Transverse colon (tissue), 3 donors: ENCODE measurements around the gene PLA2G4D.
"Not testable (repeated sequence)": the region's sequence is repeated elsewhere in the genome, so short reads cannot be mapped to it uniquely, and the experiment has no call there.

Experiments
- CTCF ChIP-seq, 5 experiments: fragments of 200-600 bp in 3 of 5; fragments of 450-650 bp in 2 of 5; sonication (generic) in 3 of 5; IDR thresholded peaks; 1 replicate in 2 of 5; 2 replicates in 3 of 5; pipeline ENCODE4 v1.5.1; 2016 to 2017; ENCODE audit warnings: antibody characterized with exemption in 5 of 5, inconsistent platforms in 3 of 5, mild to moderate bottlenecking in 2 of 5, moderate library complexity in 1 of 5
- EP300 ChIP-seq: sonication (generic); formaldehyde crosslinking; IDR thresholded peaks from one replicate; pipeline ENCODE4 v1.6.1; 2017; ENCODE audit warnings: antibody characterized with exemption, low read depth

- not testable (repeated sequence) for TF ChIP-seq EP300; CTCF (IDR thresholded peaks at IDR 0.05)
Observed at GRCh38 chr15:42091753-42092397, 2.5 kb downstream of the PLA2G4D start.
